RCC 7860 (cell line): ENCODE measurements around the gene MYLK.
"Not testable (repeated sequence)": the region's sequence is repeated elsewhere in the genome, so short reads cannot be mapped to it uniquely, and the experiment has no call there.

ENCODE experiments used
- DNase-seq: peaks from one replicate; pipeline ENCODE4 v3.0.0-alpha.2; 2015; ENCODE audit warnings: low spot score
- FAIRE-seq: peaks from 2 replicates; lab custom pipeline; 2012; peaks lifted over from hg19 to GRCh38; lab: Jason Lieb, UNC

Gene MYLK

DNA sequence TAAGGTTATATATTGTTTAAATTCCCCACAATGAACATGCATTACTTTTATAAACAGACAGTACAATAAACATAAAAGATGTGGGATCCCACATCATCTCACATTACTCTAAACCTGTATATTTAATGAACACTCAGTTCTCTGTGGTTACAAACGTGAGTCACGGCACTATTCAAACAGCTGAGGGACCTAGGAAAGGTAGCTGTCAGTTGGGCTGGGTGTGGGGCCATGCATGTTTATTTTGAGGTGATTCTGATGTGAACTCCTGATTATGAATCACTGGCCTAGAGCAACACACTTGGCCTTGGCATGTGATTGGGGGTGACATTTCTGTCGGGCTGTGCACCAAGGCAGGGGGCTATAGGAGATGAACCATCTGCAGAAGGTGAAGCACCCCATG, 151.7 kb downstream of the MYLK start:
- DNase-seq, result peak; percentile 90
- peak; percentile 97 for FAIRE-seq

DNA sequence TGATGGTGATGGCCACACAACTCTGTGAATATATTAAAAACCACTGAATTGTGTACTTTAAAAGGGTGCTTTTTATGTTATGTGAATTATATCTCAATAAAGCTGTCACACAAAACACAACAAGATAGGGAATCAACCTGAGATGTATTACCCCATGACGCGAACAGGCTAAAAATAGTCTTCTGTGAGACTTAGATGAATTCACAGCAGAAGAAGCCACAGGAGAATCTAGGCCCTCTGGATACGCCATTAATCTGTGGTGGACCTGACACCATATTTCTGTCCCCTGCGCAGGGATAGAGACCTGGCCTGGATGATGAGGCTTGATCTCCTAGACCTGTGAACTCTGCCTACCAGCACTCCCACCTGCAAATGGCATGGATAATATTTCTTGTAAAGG, 153.3 kb downstream of the MYLK start:
- DNase-seq (no peak), FAIRE-seq (no peak)

DNA sequence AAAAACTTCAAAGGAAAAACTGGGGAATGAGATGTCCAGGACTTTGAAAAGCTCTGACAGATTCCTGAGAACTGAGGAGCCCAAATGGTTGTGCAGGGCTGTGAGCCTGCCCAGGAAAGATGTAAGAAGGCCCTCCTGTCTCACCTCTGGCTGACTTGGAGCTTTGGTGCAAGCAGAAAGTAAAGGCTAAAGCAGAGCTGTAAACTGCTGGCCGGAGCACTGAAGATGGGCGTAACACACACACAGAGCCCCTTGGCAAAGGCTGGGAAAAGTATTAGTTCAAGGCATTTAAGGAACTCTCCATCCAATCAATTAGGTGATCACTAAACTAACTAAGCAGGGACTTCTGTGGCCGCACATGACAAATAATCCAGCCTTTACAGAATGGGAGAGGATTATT, 155.1 kb downstream of the MYLK start:
- DNase-seq (no peak), FAIRE-seq (no peak)

DNA sequence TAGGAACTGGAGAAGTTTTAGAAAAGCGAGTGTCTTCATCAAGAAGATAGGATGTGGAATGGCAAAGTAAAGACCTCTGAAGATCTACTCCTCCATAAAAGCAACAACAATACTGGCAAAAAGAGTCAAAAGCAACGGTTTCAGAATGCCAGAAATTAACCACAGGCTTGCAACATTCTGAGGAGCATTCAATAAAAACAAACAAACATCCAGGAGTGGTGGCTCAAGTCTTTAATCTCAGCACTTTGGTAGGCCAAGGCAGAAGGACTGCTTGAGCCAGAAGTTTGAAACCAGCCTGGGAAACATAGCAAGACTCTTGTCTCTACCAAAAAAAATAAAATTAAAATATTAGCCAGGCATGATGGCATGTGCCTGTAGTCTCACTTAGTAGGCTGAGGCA, 156.1 kb downstream of the MYLK start:
- no peak for DNase-seq

DNA sequence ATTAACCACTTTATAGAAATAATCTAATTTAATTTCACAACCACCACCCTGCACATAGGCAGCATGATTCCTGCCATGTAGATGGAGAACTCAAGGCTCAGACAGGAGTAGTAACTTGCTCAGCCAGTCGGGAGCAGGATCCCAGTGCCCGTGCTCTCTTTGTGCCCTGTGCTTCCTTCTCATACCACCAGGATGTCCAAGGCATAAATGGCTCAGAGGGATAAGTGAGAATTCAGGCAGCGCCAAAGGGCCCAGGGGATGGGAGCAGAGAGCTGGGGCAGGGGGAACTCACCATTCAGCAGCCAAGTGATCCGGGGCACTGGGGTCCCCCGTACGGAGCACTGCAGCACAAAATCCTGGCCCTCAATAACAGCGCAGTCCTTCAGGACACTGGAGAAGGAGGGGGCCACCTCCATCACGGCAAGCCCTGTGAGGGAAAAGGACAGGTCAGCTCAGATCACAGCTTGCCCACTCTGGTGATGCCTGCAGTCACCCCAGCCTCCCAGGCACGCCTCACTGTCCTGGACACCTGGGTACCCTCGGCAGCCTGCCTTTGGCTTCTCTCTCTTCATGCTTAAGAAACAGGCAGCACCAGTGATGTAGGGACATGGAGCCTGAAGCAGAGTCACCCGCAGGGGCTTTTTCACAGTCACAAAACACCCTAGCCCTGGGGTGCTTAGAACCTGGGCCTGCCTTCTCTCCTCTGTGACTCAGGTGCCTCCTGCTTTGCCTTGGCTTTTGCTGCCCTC, 158.3 kb downstream of the MYLK start:
- FAIRE-seq, result no peak
- DNase-seq, result no peak

More for the DNA sequence above, 156.1 kb downstream of the MYLK start:
- no peak for FAIRE-seq

DNA sequence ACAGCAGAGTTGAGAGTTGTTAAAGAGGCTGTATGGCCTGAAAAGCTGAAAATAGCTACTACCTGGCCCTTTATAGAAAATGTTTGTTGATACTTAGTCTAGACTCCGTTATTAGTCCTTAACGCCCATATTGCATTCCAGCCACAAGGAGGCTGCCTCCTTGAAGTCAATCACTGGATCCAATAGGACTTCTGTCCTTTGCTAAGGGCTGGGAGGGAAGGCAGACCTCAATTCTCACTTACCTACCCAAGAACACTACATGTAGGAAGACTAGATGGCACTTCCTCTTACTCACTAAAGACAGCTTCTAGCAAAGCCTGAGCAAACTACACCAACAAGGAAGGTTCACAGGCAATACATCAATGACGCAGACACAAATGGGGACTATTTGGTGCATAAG, 159.8 kb downstream of the MYLK start:
- FAIRE-seq (no peak), DNase-seq (no peak)

DNA sequence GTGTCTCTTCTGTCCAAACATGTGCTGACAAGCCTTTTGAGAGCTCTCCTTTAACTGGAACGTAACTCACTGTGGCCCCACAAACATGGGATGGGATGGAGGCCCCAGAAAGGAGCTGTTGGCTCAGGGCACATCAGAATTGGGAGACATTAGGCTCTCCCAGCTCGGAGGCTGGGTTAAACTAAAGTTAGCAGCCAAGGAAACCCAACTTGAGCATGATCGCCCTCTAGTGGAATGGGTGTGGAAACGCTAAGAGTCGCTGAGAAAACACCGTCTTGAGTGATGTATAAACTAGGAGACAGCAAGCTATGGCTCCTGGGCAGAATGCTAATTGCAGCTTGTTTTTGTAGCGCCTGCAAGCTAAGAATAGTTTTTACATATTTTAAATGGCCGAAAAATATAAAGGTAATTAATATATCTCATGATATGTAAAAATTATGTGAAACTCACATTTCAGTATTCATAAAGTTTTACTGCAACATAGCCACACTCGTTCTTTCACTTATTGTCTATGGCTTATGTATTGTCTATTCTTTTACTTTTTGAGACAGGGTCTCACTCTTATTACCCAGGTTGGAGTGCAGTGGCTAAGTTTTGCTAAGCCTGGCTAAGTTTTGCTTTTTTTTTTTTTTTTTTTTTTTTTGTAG, 160.5 kb downstream of the MYLK start:
- DNase-seq, result peak; percentile 72
- peak; percentile 61 for FAIRE-seq

DNA sequence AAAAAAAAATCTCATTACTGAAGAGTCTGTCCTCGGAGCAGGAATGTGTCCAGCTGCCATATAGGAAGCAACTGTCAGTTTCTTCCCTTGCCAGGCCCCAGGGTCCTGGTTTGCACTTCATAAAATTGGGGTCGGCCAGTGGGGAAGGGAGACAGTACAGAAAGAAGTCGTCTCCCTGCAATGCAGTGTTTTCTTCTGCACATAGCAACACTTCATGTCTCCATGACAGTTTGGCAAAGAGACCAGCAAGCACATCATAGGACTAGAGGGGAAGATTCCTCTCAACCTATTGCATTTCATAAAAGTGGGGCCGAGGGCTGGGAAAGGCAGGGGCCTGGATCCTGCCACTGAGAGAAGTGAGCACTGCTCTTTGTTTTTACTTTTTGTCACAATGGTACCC, 161.1 kb downstream of the MYLK start:
- FAIRE-seq (no peak), DNase-seq (no peak)

DNA sequence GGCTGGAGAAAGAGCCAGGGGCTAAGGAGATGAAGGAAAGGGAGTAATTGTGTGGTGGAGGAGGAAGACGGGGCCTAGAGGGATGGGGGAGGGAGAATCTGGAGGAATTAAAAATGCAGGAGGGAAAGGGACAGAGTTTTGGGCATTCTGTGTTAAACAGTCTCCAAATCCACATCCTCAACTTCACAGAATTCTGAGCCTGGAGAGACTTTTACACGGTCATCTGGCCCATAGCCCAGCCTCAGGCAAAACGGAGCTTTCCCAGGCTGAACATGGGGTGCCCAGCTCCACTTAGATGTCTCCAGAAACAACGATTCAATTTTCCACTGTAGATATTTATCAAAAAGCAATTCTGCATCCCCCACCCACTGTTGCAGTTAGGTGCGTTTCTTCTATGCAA, 161.7 kb downstream of the MYLK start:
- FAIRE-seq, result no peak

DNA sequence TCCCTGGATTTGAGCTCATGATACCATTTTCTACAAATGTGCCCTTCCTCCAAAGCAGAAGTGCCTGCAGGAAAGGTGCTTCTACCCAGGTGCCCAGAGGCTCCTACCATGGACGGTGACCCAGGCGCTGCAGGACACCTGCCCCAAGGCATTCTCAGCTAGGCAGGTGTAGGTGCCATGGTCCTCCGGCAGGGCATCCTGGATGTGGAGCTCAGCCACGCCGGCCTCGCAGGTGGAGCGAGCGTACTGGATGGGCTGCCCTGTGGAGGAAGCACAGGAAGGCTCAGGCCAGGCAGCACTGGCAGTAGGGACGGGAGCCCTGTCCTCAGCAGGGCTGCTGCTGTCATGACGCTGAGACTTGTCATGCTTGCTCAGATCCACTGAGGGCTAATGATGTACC, 162.1 kb downstream of the MYLK start:
- FAIRE-seq, result no peak
- no peak for DNase-seq

More for the DNA sequence above, 161.7 kb downstream of the MYLK start:
- DNase-seq, result no peak

DNA sequence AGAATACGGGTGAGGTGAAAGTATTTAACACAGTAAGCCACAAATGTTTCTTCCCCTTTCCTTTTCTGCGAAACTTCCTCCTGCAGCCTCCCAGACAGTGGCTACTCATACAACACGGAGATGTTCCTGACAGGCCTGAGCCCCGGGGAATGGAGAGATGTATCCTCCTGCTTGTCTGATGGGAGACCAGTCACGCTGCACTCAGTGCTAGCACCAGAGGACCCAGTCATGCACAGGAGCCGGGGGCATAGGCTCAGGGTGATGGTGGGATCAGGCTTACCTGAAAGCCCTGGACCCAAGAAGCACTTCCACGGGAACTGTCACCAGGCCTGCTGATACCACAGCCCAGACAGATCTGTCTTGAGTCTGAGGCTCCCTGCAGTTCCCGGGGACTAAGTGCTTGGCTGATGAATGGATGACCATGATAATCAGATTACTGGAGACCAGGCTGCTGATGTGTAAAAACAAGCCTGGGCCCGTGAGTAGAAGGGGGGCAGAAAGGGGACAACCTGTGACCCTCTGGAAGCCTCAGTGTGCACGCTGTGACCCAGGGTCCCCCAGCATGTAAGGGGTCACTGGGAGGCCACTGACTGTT, 162.9 kb downstream of the MYLK start:
- not testable (repeated sequence) for FAIRE-seq, DNase-seq

DNA sequence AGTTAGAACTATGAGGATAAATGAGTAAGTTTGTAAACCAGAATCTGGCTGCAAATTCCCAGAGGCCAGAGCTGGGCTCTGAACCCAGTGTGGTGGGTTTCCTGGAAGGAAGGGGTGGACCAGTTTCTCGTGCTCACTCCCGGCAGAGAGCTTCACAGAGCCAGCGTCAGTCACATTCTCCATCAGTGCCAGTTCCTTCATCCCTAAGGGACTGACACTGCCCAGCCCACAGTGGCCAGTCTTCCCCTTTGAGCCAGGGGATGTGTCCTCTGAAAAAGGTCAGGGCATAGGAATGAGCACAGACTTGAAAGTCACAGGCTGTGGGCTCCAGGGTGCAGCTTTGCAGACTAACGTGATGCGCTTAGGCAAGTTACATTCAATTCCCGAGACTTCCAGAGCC, 163.5 kb downstream of the MYLK start:
- DNase-seq (no peak), FAIRE-seq (no peak)

DNA sequence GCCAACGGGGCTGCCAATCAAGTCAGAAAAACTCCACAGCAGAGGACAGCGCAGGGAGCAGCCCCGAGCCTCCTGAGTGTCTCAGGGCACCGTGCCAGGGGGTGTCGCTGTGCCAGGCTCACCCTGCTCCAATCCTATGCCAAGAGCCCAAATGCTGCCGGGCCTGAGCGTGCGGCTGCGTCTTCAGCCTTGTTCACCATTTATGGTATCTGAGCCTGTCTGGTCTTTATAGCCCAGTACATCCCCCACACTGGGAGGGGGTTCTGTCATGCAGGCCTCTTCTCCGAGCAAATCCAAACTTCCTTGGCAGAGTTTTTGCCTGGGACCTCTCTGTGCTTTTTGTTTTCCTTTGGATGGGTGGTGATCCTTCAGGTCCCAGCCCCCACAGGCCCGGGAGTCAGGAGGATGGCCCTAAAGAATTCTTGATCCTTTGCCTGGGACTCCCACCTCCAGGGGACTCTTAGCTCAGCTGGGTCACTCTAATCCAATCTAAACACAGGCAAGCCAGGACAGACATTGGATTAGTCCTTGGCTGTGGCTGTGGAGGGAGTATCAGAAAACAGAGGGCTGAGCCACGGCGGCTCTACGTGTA, 164.2 kb downstream of the MYLK start:
- no peak for DNase-seq
- FAIRE-seq, result no peak

DNA sequence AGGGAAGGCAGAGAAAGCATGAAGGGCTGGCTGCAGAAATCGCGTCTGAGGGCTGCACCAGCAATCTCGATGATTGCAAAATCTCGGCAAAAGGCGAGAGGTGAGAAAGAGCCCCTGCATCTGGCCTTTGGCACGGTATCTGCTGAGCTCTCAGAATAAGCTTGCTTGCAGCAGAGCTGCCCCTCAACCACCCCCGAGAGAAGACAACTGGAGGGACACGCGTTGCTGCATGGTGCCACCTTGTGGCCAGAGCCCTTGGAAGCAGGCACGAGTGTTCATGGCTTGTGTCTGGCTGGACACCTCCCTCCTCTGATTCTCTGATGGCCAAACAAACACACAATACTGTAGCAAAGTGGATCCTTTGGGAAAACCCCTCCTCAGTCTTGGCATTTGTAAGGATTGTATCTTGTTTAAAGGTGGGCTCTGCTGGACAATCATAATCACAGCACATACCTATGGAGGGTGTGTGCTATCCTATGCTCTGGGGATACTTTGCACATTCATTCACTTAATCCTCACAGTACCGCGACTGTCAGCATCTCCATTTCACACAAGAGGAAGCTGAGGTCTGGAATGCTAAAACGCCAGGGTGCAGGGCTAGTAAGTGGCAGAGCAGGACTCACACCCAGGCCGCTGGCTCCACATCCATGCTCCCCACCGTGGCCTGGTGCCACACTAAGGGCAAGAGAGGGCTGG, 164.9 kb downstream of the MYLK start:
- FAIRE-seq, result not testable (repeated sequence)
- DNase-seq, result peak; percentile 41

DNA sequence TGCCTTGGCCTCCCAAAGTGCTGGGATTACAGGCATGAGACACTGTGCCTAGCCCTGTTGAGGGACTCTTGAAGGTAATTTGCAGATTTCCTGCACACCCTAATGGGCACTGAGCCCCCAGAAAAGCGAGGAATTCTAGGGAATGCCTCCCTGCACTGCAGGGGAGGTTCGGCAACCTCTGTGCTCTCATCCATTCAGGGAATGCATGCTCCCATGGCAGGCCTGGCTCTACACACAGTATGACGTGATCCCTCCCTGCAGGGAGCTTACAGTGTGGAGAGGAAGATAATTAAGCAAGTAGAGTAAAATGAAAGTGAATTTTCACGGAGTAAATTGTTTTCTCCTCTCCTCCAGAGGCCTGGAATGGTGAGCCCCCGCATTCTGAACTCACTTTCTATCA, 166.0 kb downstream of the MYLK start:
- DNase-seq, result no peak

DNA sequence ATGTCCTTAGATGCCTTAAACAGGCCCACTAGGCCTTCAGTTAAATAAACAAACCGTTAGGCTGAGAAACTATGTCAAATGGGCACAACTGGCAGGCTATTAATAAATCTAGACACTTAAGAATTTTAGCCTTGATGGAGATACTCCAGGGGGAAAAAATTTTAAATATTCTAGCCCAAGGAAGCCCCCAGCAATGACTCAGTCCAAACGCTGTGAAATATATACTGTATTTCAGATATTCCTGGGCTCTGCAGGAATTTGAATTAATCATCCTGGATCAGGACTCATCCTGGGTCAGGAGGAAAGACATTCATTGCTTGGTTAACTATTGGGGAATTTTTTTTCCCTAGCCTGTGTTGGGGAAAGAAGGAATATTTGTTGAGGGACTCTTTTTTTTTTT, 166.7 kb downstream of the MYLK start:
- DNase-seq (peak; percentile 75), FAIRE-seq (peak; percentile 88)

More for the DNA sequence above, 166.0 kb downstream of the MYLK start:
- FAIRE-seq, result no peak

DNA sequence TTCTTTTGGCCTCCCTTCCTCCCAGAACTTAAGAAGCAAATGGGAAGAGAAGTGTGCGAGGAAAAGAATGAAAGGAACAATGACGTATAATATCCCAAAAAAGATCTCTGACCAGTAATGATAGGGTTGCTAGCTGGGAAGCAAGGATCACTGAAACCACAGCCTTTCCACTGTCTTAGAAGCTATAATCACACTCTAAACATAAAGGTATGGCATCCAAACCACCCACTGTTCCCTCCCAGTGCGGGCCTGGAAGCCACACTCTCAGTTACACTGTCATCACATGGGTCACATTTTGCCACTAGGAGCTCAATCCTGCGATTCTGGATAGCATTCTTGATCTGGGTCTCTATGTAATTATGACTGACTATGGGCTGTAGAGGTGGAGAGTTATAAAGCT, 167.7 kb downstream of the MYLK start:
- no peak for FAIRE-seq
- no peak for DNase-seq

DNA sequence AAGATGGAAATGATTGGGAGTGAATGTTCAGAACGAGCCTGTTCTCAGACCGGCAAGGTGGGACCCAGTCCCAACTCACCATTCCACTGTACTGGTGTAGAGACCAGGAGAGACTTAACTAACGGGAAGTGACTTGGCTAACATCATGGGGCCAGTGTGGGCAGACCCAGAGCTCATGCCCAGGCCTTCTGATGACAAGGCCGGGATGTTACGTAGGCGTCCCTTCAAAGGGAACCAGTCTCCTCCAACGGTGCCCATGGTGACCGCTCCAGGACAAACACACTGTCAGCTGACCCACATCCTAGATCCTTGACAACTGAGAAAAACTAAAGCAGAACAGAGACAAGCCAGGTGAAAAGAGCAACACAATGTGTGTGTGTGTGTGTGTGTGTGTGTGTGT, 170.9 kb downstream of the MYLK start:
- FAIRE-seq (no peak), DNase-seq (no peak)

DNA sequence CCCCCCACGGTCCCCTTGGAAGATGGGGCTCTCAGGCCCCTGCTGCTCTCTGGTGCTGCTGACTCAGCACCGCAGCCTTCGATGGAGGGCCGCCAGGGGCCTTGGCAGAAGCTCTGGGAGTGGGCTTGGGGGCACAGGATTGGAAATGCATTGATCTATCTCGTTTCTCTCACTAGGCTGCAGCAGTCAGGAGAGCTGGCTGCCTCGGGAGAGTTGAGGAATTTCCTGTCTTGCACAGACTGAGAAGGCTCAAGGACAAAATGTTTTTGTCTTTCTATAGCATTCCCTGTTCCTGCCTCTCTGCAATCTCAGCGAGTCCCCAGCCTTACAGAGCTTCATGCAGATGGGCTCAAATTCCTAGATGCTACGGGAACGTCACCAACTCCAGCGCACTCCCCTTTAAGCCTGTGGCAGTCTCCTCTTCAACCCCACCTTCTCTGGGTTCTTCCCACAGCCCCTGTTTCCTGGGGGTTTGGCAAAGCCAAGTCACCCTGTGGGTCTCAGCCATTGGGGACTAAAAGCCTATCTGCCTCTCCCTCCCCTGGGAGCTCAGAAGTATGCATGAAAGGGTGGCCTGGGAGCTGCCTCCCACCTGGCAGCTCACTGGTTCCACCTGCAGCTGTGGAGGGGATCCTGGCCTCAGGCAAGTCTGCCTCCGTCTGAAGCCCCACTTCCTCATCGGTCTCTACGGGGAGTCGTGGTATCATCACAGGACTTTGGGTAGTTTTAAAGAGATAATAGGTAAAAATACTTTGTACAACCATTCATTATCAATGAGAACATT, 171.9 kb downstream of the MYLK start:
- DNase-seq, result no peak
- no peak for FAIRE-seq

DNA sequence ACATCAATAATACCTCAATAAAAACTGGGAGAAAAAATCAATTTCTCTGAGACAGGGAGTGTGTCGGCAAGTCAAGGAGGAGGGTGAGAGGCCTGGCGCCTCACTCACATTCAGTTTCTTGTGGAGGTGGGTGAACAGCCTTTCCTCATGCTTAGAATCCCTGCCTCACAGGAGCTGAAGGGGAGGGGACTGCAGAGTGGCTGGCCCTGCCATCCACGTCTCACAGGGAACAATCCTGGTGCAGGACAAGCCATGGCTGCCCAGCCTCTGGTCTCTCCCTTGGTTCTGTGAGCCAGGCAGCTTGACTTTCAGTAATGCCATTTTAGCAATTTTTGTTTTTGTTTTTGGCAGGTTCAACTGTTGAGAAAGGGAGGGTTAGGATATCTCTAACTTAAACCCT, 172.8 kb downstream of the MYLK start:
- FAIRE-seq (no peak), DNase-seq (no peak)
